ENCODE results near the gene NAT8L.

NAT8L gene

DNA sequence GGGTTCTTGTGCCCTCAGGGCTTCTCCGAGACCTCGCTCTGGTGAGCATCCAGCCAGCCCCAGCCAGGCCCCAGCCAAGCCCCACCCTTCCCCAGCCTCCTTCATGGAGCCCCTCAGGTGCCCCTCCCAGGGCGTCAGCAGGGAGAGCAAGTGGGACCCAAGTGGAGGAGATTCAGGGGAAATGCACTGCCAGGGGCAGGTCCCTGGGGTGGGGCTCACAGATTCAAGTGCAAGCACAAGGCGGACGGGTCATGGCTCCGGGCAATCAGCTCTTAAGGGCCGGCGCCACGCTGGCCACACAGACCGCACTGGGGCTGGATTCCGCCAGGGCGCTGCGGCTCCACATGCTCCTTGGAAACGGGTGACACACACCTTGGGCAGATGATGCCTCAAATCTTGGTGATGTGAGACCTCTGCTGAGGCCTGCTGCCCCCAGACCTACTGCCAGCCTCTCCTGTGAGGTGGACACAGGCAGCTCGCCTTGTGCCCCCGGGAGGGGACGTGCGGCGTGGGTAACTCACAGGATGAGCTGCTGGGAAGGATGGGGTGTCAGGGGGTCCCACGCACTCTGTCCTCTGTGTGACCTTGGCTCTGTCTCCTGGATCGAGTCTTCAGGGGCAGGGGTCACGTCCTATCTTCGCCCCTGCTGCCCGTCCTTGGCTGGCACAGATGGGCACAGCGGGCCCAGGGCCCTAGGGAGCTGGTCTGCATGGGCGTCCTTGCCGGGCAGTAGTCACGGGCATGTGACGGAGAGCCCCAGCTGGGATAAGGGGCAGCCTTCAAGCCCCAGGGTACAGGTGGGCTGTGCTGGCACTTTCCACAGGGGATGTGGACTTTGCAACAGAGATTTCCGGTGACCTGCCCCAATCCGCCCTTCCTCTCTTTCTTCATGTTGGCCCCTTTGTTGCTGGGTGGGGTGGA lies 17.1 kb downstream of the NAT8L start:
- no peak for DNase-seq (ENCODE audit: low read depth in 2 of 2)

DNA sequence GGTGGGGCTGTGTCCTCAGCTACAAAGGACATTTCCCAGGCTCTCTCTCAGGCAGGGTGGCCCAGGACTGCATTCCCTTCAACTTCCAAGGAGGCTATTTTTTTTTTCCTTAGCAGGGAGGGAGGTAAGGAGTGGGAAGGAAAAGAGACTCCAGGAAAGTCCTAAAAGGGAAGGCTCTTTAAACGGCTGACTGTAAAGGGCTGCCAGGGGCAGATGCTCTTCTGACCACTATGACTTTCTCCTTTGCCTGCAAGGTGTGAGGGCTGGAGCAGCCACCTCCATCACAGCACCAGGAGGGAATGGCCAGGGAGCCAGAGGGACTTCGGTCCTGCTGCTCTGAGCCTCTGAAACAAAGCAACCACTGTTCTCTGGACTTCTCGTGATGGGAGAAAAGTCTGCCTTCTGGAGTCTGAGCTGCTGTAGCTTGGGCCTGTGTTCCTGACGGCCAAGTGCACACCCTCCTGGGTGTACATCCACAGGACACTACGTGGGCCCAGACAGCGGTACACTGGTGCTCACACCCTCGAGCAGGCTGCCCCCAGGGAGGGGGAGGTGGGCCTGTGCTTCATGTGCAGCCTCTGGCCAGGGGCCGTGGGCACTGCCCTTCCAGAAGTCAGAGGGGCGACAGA lies 17.9 kb downstream of the NAT8L start:
- DNase-seq (ENCODE audit: low read depth in 2 of 2), result no peak

DNA sequence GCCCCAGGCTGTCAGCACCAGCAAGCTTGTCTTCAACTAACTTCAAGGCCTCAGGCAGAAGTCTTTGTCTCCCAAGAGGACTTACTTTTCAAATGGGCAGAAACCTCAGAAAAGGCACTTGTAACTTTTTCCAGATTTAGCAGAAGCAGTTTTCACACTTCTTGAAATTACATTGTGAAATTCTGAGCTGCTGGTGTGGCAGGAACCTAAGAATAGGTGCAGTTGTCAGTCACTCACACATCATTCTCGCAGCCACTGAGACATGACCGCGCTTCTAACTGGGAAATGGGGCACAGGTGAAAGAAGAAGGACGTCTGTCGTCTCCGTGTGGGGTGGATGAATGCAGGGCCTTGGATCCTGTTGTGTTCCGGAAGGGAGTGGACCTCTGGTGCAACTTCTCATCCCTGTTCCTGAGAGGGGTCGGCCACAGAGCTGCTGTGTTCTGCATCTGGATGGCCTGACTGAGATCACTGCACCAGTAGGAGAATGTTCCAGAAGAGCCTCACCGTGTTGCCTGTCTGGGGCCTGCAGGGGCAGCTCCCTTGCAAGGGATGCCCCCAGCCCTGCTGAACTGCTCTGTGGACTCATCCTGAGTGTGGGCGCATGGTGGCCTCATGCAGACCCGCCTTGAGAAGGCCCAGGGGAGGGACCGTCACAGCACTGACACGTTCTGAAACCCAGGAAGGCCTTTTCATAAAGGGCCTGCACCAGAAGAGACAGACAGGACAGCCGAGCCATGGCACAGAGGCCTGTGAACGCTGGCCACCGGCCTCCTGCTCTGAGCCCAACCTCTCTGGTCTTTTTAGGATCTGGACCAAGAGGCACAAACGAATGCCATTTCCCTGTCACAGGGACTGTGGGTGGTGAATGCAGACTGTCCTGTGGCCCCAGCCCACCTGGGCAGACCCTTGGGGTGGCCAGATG lies 18.7 kb downstream of the NAT8L start:
- DNase-seq (ENCODE audit: low read depth in 2 of 2), result no peak

DNA sequence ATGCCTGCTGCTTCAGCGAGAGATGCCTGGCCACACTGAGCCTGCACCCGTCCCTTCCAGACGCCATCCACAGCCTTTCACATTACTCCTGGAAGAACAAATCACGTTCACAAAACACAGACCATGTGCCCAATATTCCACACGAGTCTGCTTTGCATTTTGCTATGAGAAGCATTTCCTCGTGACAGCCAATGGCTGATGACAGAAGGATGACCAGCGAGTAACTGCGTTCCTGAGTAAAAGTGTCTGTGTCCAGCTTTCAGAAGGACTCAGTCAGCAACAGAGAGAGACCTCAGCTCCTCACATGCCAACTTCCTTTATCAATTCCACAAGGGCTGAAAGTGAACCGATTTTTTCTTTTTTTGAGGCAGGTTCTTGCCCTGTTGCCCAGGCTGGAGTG lies 19.5 kb downstream of the NAT8L start:
- no peak for DNase-seq (ENCODE audit: low read depth in 2 of 2)

DNA sequence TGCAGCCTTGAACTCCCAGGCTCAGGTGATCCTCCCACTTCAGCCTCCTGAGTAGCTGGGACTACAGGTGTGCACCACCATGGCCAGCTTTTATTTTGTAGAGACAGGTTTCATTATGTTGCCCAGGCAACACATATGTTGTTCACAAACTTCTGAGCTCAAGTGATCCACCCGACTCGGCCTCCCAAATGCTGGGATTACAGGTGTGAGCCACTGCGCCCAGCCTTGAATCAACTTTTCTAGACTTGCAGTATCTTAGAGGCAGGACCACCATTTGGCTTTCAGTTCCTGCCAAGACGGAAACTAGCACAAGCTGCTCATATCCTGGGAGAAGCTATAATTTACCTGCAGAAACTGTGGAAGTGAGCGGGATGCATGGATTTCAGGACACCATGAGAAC lies 19.9 kb downstream of the NAT8L start:
- no peak for DNase-seq (ENCODE audit: low read depth in 2 of 2)

DNA sequence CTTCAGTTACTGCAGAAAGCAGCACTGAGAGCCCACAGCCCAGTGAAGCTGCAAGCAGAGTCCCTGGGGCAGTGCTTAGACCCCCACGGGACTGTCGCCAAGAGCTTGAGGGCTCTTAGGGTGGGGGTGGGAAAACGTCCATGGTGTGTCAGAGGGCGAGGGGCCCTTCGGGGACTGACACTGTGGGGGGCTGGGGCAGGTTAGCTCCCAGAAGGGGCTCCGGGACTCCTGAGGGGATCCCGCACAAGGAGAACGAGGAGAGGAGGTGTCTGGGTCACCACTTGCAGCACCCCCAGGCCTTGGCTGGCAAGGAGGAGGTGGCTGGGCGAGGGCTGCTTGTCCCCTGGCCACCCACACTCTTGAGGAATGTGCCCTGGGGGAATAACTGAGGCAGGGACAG lies 20.8 kb downstream of the NAT8L start:
- no peak for DNase-seq (ENCODE audit: low read depth in 2 of 2)

DNA sequence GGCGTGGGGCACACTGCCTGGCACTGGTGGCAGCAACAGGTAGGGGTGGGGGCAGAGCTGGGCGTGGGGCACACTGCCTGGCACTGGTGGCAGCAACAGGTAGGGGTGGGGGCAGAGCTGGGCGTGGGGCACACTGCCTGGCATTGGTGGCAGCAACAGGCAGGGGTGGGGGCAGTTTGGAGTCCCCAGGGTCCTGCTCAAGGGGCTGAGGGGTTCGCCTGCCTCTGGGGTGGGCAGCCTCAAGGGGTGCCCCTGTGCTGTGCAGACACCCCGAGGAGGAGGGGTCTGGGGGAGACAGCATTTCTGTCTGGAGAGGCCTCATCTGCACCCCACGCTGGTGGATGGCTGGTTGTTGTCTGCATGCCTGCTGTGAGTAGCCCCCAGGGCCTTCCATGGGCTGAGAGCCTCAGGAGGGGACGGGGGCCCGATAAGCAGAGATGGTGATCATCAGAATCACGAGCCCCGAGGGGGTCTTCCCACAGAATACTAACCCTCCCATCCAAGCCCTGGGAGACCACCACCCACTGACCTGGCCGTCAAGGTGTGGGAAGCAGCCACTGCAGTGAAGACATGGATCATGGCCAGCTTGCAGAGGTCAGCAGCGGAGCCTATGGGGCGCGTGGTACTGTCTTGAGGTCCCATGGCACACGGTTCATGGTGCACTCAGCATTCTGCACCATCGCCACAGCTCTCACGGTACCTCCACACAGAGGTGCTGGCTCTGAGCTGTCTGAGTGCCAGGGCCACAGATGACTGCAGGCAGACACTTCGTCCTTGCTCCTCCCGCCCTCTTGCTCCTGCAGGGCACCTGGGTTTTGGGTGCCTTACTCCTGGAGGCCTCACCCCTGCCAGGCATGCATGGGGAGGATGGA lies 21.5 kb downstream of the NAT8L start:
- DNase-seq (ENCODE audit: low read depth in 2 of 2), result no peak

DNA sequence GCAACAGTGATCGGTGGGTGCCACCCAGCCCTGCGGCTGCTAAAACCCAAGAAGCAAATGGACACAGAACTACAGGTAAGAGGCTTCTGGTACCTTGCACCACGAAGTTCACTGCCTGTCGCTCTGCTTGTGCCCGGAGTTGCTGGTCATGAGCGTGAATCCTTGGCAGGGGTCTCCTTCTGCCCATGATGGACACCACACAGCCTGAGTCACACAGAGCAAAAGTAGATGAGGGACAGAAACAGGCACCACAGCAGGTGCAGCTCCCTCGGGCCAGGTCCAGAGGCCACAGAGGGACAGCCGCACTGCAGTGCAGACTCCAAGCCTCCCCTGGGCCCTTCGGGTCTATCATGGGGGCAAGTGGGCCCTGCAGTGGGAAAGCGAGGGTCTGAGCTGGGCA lies 22.4 kb downstream of the NAT8L start:
- no peak for DNase-seq (ENCODE audit: low read depth in 2 of 2)

DNA sequence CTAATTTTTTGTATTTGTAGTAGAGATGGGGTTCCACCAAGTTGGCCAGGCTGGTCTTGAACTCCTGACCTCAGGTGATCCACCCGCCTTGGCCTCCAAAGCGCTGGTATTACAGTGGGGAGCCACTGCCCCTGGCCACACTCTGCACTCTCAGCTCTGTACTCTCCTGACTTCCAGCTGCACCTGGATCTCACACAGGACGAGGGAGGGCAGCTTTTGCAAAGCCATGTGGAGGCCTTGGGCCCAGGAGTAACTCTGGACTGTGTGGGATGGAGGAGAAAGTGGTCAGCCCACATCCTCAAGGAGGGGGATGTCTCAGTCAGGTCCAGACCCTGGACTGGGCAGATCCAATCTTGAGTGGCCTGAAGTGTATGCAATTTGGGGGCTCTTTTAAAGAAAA lies 23.0 kb downstream of the NAT8L start:
- no peak for DNase-seq (ENCODE audit: low read depth in 2 of 2)

DNA sequence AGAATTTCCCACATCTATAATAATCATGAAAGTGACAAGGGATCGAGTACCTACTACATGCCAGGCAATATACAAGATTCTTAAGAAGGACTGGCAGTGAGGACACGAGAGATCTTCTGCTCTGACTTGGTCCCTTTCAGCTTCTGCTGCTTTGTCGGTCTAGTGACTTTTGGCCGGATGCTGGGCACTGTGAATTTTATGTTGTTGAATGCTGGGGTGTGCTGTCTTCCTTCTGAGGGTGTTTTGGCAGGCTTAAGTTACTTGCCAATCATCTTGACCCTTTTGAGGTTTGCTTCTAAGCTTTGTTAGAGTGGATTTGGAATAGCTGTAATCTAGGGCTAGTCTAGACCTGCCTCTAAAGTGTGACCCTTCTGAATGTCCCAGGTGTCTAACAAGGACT lies 23.5 kb downstream of the NAT8L start:
- no peak for DNase-seq (ENCODE audit: low read depth in 2 of 2)

DNA sequence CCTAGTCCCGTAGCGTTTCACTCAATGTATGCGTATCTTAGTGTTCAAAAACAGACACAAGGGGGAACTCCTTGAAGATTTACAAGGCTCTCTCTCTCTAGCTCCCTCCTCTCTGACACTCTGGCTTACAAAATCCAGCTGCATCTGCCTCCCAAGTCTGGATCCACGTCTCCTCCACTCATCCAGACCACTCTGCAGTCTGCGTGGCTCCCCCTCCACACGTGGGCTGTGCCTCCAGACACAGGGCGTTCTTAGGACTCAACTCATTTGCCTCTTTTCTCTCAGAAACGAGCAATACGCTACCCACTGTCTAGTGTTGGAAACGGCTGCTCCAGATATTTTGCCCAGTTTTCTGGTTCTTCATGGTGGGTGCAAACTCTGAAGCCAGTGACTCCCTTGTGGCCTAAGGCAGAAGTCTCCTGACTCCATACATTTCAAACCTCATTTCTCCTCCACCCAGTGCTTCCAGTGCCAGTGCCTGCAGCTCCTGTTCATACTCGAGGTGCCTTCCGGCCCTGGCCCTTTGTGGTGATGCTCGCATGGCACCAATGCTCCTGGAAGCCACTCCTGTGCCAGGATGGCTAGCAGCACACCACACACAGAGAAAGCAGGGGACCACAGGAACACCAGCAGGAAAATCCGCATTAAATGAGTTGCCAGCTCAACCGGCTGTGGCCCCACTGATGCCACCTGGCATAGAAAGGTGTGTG lies 24.1 kb downstream of the NAT8L start:
- DNase-seq (ENCODE audit: low read depth in 2 of 2), result no peak

DNA sequence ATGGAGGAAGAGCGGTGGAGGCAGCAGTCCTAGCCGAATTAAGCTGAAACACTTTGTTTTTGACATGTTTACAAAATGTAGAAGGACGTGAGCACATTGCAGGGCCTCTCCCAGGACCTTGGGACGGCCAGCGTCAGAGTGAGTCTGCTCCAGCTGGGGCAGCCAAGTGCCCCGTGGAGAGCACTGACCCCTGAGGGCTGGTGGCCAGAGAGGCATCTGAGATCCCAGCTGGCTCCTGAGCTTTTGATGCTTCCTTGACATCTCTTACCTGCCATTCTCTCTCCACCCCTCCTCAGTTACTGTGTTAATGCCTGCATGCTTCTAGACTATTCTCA lies 24.7 kb downstream of the NAT8L start:
- no peak for DNase-seq (ENCODE audit: low read depth in 2 of 2)

DNA sequence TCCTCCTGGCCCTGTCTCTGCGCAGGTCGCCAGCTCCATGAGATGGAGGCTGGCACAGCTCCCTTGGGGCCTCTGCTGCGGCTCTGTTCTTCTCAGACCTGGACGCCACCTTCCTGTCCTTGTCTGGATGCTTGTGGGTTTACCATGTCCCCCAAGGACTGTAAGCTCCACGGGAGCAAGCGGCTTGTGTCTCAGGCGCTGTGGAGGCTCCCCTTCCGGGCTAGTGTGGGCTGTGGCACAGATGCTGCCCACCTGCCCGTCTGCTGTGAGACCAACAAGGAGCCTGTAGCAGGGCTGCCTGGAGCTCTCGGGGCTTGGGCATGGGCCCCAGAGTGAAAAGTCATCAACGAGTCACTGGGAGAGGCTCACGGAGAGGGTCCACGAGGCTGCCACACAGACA lies 25.2 kb downstream of the NAT8L start:
- DNase-seq (ENCODE audit: low read depth in 2 of 2), result no peak

DNA sequence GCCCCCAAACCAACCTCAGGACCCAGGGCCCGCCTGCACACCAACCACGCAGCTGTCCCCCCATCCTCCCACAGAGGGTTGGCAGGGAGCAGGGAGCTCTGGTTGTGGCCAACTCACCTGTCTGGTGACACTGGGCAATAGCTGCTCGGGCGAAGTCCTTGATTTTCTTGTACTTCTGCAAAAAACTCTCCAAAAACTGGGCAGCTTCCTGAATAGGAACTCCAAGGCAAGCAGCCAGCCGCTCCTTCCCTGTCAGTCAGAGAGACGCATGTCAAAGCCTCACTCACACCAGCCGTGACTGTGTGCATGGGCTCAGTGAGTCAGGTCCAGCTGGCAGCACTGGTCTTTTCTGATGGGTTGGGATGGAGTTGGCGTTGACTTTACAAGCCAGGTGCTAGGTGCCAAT lies 26.4 kb downstream of the NAT8L start:
- DNase-seq (ENCODE audit: low read depth in 2 of 2), result no peak

DNA sequence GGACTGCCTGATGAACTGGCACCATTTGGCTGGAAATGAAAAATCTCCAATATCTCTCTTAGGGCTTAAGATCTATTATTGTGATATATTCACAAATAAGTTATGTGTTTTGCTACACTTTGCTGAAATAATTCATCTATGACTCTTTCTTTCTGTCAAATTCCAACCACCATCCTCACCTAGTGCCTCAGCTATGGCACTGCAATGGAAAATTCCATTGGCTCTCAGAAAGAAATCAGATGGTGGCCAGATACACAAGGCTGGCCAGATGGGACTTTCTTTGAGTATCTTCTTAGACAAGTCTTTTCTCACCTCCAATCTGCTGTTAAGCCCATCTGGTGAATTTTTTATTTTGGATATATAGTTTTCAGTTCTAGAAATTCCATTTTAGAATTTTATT lies 28.0 kb downstream of the NAT8L start:
- DNase-seq (ENCODE audit: low read depth in 2 of 2), result no peak

DNA sequence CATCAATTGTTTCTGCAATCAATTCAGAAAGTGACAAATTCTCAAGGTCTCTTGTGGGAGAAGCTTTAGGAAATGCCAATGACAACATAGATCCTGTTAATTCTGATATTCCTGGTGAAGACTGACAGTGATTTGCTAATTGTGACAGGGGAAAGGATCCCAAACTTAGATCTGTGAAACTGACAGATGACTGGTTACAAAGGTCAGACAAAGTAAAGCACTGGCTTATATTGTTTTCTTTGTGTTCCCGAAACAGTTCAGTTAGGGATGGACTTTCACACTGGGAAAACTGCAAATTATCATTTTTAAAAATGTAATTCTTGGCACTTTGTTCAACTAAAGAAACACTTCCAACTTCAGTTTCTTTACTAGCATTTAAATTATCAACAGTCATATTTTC lies 30.1 kb downstream of the NAT8L start:
- no peak for DNase-seq (ENCODE audit: low read depth in 2 of 2)

DNA sequence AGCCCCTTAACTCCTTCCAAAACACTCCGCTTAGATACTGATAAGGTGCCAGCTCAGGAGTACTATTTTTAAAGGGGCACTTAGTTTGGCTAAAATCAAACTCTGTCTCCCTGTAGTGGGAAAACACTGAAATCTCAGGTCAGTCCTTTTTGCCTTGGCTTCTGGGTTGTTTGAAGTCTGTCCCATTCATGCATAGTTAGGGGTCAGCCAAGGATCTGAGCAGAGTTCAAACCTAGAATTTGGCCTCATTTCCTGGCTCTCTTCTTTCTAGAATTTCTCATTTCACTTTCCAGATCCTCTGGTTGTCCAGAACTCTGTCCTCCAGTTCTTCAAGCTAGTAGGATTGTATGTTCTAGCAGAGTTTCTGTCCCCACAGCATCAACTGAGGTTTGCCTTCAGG lies 31.5 kb downstream of the NAT8L start:
- no peak for DNase-seq (ENCODE audit: low read depth in 2 of 2)

DNA sequence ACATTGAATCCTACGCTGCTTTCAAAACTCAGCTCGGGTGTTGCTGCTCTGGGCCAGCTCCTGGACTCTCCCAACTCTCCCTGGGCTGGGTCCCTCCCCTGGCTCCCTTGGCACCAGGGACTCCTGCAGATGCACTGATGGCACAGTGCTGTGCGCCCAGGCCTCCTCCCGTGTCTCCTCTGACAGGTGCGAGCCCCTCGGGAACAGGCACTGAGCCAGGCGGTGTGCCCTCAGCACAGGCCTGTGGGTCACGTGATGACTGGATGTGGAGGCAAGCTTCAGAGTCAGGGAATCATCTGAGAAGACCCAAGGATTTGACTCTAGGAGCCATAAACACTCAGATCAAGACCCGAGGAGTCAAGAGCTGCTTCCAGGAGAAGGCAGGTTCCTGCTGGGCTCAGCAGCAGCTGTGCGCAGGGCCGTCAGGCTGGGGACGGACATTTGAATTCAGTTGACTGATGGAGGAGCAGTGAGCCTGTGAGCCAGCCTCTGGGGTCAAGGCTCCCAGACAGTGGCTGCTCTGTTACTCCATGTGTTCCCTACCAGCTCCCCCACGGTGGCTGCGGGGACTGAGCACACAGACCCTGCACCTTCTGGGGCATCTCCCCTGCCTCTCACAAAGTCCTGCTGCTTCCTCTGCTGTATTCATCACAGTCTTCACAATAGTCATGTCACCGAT lies 33.0 kb downstream of the NAT8L start:
- DNase-seq (ENCODE audit: low read depth in 2 of 2), result no peak

DNA sequence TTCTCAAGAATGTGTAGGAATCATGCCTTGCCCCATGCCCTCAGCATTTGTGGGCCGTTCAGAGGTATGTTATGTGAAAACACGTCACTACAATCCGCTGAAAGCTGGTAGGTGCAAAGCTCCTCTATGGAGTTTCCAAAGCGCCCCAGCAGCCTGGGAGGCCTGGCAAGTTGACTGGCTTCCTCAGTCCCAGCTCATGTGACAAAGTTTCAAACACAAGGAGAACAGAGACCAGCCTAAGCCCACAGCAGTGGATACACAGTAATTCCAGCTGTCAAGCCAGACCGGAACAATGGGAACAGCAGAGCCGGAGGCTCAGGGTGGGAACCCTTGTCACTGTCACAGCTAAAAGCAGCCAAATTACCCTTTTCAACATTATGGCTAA lies 33.5 kb downstream of the NAT8L start:
- no peak for DNase-seq (ENCODE audit: low read depth in 2 of 2)

DNA sequence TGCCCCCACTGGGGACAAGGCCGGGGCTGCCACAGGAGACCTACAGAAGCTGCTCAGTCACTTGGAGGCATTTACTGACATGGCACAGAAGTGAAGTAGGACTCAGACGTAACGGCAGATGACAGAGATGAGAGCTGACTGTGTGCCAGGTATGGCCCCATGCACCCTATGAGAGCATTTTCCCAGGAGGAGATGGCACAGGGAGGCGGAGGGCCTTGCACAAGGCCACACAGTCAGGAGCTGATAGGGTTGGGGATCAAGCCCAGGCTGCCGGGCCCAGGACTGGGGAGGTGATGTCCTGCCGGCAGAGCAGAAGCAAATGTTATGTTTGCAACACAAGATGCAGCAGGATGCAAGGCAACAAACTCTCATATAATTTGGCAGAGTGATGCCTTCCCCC lies 34.1 kb downstream of the NAT8L start:
- DNase-seq (ENCODE audit: low read depth in 2 of 2), result no peak
